Stomach (tissue), 4 donors: ENCODE measurements around the gene LARGE1.

Source experiments
- CTCF ChIP-seq, 7 experiments: fragments of 450-650 bp in 4 of 7; fragments of 200-600 bp in 3 of 7; sonication (generic) in 3 of 7; IDR thresholded peaks; one replicate each; pipeline ENCODE4 v1.5.1; 2016 to 2019; ENCODE audit warnings: antibody characterized with exemption in 7 of 7, control low read depth in 2 of 7, mild to moderate bottlenecking in 1 of 7
- EP300 ChIP-seq: sonication (generic); formaldehyde crosslinking; IDR thresholded peaks from one replicate; pipeline ENCODE4 v1.6.1; 2017; ENCODE audit warnings: antibody characterized with exemption
- POLR2A ChIP-seq, 4 donors: fragments of 450-650 bp; IDR thresholded peaks; one replicate each; pipeline ENCODE4 v1.6.1; 2016; ENCODE audit warnings: antibody characterized with exemption in 4 of 4, control low read depth in 2 of 4, mild to moderate bottlenecking in 1 of 4, moderate library complexity in 1 of 4

DNA sequence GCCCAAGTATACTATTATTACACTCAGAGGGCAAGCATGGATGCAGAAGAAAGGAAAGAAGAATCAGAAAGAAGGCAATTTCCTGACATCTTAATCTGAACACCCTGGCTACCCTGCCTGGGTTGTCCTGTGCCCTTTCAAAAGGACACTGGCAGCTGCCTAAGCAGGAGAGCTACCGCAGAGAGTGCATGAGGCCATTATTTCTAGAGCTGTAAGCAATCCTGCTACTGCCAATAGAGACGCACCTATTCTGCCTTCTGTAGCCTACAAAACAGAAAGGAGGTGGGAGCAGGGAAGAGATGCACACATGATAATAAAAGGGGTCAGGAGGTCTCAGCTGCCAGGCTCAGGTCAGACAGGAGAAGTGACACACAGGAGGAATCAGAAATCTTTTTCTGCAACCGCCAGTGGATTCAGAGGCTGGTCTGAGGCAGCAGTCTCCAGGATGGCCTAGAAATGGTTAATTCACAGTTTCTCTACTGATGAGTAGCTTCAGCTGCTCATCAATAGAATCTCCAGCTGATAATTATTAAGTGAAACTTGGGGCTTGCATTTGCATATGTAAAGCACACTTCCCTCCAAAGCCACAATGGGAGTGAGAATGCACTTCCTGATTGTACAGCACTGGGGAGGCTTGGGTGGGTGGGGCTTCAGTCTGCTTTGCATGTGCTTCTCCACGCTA, 253.9 kb downstream of the LARGE1 start:
- TF ChIP-seq CTCF (IDR thresholded peaks at IDR 0.05) (no peak), POLR2A (IDR thresholded peaks at IDR 0.05) (no peak), EP300 (no peak)
